CD4-positive, alpha-beta T cell treated with Interleukin-15 for 1 hour (primary cell): Measurements from ENCODE around the gene MEF2A.

ENCODE experiments used
- DNase-seq: peaks from one replicate; pipeline ENCODE4 v3.0.0-alpha.2; 2020

Gene MEF2A

DNA sequence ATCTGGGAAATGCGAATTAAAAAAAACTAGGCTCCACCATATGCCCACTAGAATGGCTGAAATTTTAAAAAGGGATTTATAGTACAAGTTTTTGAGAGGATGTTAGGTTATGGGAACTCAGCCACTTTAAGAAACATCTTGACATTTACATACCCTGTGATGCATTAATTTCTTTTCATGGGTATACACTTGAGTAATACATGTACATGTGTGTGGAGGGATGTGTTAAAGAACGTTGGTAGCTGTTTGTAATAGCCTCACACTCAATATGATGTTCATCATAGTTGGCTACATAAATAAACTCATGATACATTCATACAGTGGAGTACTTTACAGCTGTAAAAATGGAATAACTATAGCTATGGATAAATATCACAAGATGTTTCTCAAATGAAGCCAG is 40.9 kb downstream of the MEF2A start:
- DNase-seq = no peak

DNA sequence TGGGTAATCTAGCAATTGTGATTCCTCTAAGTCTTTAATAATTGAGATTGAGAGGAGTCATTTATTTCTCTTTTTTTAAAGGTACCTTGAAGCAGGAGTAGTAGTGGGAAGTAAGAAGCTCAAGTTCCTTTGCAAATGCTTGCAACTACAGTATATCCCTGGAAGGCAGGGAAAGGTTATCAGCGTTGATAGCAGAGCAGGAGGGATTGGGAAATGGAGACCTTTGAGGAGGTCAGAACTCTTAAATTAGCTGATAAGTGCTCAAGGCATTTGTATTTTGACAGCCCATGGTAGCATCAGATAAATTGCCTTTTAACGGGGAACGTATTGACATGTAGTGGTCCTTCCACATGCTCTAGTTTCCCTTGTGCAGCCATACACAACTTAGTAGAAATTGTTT is 47.7 kb downstream of the MEF2A start:
- DNase-seq = no peak

DNA sequence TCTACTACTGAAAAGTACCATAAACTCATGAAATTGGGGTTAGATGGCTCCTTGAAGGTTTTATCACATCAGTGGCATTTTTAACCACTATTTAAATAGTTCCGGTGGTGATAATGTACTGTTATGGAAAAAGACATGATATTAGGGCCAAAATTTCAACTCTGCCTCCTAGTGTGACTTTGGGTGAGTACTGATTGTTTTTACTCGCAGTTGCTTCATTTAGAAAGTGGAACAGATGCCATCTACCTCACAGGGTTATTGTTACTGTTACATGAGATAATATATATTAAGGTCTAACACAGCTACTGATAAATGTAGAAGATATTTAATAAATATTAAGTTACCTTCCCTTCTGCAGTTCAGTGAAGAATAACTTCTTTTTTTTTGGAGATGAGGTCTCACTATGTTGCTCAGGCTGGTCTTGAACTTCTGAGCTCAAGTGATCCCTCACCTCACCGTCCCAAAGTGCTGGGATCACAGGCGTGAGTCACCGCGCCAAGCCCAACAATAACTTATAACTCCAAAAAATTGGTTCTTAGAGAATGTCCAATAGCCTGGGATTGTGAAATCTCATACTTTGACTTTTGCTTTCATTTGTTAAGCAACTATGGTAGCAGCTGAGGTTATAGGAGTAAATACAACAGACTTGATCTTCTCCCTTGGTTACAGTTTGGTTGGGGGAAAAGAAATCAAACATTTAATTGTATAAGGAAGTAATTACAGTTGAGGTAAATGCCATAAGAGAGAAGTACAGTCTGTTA is 48.3 kb downstream of the MEF2A start:
- no peak for DNase-seq

DNA sequence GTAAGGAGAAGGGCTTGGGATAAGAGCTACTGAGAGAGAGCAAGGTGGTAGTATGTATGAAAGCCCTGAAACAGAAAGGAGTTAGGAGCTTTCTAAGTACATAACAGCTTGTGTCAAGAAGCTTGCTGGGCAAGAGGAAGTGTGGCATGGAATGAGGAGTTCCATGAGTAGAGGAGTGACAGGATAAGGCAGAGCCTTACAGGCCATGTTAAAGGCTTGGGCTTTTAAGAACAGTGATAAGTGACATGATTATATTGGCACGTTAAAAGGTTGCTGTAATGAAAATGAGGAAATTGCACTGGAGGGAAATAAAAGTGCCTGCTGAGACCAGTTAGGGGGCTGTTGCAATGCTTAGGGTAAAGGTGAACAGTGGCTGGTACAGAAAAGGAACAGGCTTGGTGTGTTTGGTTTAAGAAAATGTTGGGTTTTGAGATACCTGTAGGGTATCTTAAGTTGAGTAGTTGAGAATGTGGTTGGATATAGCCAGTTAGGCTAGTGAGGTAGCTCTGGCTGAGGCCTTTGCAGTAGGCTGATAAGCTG is 49.0 kb downstream of the MEF2A start:
- no peak for DNase-seq

DNA sequence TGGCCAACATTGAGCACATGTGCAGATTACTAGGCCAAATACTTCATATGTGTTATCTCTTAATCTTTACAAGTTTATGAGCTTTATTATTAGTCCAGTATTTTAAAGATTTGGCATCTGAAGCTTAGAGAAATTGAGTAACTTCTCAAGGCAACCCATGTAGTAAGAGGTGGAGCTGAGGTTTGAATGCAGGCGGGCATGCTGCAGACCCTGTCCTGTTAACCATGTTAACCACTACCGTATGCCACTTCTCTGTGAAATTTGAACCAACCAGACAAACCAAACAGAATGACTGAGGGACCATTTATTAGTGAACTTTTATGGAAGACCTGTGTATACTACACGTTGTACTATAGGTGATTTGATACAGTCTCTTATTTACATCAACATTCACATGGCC is 49.7 kb downstream of the MEF2A start:
- no peak for DNase-seq

DNA sequence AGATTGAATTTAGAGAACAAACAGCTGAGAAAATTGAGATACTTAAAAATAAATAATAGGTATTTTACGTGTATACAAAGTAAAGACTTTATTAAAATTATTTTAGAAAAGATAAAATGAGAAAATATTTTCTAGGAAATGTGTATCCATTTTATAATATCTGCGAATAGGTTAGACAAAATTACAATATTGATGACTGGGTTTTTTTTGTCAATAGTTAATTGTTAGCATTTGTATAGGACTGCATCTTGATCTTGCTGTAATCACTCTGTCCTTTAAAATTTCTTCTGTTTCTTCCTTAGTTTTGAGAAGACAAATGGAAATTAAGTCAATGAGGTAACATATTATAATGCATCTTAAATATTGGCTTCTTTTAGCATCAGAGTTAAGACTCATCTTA is 50.3 kb downstream of the MEF2A start:
- DNase-seq = no peak

DNA sequence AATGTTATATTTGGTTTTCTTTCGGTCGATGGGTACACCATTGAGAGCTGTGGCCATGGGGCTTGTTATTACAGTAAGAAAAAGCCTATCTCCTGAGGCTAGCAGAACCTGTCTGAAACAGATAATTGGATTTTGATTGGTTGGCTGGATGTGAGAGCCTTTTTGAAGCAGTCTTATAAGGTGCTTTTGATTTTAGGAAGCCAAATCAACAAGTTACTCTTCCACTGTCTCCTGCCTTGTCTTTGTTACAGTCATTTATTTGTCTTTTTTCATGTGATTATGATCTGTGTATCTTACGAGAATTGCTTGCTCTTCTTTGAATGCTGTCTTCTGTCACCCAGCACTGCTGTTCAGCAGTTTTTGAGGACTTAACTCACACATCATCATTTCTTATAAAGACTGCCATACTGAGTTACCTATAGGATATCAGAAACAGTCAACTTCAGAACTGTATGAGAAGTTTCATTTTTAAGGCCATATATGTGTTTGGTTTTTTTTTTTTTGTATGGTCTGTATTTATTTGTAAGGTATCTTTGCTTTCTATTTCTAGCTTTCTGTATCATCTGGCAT is 51.1 kb downstream of the MEF2A start:
- no peak for DNase-seq

DNA sequence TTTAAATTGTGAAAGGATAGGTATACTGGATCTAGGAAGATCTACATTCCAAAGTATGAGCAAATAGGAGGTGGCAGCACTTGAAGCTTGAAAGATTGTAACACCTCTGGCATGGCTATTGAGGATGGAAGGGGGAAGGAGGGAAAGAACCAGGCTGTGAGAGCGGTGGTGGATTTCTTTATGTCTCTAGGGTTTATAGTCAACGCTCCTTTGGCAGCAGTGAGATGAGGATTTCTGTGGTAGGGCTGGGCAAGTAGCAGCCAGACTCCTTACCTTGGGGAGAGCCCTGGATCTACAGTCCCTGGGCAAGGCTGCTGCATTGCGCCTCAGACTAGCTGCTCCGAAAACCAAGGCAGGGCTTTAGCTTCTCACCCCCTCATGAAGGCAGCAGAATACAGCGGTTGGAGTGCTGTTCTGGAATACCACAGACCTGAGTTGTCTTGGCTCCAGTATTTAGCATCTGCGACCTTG is 53.2 kb downstream of the MEF2A start:
- DNase-seq = no peak

DNA sequence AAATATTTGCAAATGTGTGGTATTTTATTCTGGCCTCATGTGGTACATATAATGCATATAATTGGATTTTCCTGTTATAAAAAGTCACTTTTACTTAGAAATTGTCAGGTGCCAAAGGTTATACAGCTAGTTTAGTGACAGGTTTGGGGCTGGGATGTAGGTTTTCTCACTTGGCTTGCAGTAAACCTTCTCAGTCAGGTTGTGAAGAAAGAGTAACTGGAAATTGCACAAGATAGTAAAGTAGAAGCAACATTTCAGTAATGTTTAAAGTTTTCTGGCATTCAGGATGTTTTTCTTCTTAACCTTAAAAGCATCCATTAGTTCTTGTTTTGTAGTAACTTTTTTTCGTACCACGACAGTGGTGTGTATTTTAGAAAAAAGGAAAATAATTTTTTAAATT is 53.9 kb downstream of the MEF2A start:
- no peak for DNase-seq

DNA sequence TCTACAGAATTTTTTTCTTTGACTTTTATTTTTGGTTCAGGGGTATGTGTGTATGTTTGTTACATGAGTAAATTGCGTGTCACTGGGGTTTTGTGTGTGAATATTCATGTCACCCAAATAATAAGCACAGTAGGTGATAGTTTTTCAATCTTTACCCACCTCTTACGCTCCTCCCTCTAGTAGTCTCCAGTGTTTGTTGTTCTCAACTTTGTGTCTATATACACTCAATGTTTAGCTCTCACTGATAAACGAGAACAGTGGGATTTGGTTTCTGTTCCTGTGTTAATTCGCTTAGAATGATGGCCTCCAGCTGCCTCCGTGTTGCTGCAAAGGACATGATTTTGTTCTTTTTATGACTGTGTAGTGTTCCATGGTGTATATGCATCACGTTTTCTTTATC is 54.4 kb downstream of the MEF2A start:
- no peak for DNase-seq

DNA sequence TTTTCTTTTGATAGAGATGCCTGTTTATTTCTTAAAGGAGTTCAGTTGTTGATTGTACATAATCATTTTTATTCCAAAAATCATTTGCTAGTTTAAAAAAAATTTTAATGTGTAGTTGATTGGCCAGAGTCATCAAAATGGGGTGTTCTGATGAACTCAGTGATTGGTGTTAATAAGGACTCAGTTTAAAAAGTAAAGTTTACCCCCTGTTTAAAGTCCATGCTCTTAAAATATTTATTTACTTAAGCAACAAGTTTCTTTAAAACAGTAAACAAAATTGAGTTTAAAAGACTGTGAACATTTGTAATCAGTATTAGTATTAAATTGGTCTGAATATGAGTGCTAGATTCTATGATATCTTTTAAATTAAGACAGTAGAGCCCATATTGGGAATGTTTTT is 56.0 kb downstream of the MEF2A start:
- DNase-seq = no peak

DNA sequence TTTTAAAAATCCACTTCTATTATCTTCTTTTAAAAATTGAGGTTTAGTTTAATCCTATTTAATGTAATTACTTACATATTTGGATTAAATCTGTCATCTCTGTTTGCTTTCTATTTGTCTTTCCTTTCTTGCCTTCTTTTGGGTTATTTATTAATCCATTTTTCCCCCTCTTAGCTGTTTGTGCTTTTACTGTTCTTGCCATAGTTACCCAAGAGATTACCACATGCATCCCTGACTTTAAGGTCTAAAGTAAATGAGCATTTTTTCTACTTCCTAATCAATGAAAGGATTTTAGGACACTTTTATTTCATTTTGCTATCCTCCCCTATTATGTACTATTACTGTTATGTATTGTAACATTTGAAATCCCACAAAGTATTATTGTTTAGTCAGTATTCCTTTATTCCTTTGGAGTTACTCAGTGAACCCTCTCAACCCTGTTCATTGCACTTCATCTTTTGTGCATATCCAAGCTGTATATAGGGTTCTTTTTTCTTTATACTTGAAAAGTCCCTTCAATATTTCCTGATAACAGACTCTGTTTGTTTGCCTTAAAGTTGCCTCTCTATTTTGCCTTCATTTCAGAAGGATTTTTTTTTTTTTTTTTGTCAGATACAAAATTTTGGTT is 62.7 kb downstream of the MEF2A start:
- DNase-seq = no peak

DNA sequence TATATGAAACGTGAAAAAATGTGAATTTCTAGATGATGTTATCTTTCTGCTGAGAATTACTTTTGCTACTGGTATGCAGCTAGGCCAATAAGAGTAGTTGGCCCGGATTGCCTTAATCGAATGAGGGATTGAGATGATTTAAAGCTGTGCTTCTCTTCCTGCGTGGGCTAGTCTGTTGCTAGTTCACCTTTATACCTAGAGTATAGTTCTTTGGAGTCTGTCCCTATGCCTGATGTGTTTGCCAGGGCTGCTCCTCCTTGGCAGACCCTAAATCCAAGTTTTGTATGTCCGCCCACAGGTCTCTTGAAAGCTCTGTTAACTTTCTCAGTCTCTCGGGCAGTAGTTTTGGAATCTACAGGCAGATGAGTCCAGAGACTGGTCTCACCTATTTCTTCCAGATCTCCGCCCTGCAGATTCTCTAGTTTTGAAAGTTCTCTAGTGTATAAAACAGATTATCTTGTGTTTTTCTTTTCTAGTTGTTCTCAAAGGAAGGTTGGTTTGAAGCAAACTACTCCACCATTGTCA is 64.9 kb downstream of the MEF2A start:
- no peak for DNase-seq

DNA sequence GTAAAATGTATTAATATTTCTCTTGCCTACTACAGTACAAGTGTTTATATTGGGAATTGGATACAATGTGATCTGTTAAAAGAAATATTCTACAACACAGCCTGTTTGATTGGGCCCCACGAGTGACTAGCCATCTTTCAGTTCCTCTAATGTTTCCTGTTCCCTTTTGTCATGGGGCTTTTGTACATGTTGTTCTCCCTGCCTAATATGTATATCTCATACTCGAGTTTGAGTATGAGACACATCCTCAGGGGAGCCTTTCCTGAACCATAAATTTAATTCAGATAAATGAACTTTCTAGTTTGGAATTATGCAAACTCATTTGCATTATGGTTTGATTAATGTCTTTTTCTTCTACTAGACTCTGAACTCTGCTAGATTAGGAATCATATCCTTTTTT is 65.5 kb downstream of the MEF2A start:
- peak; percentile 19 for DNase-seq

DNA sequence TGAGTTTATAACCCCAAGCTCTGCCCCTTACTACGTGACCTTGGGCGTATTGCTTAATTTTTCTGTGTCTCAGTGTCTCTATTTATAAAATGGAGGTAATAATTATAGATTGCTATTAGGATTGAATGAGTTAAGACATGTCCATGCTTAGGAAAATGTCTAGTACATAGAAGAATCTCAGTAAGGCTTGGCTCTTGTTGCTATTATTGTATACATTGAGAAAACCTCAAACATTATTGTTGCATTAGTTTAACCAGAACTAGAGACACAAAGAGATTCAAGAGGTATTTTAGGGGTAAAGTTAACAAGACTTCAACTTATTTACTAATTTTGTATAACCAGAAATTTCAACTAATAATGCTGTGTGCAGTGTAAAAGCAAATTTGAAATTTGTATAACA is 66.7 kb downstream of the MEF2A start:
- no peak for DNase-seq

DNA sequence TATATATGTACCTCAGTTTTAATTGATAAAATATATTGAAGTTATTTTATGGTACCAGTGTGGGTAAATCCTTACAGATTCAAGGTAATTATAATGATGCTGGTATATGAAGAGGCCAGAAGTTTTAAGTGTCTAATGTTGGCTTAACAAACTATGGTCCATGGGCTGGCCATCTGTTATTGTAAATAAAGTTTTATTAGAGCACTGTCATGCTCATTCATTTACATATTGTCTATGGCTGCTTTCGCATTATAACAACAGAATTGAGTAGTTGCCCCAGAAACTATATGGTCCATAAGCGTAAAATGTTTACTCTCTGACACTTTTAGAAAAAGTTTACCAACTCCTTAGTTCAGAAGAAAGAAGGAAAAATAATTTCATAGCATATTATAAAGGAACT is 67.9 kb downstream of the MEF2A start:
- no peak for DNase-seq

DNA sequence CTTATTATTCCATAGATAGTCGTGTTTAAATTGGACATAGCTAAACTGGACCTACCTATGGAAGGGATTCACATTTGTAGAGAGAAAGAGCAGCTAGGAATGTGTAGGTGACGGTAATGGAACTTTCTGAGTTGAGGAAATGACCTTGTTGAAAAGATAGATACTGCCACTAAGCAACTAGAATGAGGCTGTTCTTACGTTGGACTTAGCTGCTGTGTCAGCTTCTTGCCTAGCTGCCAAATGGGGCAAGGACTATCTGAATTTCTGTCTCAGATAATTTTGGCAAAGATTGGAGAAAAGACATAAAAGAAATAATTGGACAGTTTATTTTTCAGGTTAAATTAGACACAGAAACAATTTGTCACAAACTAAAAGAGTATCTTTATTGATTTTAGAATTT is 68.8 kb downstream of the MEF2A start:
- DNase-seq = no peak

DNA sequence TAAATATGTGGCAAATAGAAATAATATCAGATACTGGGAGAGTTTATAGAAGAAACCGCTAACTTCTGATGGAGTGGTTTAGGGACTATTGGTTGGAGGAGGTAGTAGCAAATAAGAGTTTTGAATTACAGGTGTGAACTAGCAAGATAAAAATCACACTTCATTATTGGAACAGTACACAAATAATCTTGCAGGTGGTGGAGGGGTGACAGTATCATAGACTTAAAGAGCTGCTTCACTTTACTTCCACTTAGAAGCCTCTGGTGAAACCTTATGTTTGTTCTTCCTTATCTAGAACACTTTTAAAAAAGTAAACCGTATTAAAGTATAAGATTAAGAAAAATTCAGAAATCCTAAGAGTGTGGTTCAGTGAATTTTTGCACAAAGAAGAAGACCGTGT is 69.4 kb downstream of the MEF2A start:
- no peak for DNase-seq

DNA sequence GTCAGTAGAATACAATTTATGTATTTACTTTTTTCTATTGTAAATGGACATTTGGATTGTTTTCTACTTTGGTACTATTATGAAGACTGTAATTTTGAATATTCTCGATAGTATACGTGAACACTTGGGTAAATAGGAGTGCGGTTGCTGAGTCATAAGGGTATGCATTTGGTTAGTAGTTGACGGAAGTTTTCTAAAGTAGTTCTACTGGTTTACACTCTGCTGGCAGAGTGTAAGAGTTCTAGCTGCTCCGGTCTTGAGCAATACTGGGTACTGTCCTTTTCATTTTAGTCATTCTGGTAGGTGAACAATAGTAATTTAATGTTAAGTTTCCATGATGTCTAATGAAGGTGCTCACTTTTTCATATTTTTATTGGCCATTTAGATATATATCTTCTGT is 70.0 kb downstream of the MEF2A start:
- DNase-seq = no peak

DNA sequence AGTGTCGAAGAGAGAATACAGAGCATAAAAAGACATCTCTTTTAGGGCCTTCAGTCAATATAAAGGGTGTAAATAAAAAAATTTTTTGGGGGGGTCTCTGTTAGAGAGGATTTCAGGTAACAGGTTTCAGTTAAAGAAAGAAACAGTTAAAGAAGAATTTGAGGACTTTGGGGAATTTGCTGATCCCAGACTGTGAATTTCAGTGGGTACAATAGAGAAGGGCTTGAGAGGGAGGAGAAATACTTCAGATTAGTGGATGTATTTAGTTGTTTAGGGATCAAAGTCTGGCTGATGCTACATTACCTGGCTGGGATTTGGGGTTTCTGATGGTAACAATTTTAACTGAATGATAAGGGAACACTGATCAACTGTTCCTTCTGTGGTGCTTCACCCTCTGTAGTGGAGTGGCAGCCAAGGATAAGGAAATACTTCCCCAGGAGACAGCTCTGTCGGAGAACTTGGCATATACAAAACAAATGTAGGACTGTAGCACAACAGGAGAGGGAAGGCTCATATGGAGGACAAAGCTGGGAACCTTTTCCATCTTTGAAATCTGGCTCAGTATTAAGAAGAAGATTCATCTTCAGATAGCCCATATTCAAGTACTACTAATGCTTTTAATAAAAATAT is 79.2 kb downstream of the MEF2A start:
- DNase-seq = no peak

DNA sequence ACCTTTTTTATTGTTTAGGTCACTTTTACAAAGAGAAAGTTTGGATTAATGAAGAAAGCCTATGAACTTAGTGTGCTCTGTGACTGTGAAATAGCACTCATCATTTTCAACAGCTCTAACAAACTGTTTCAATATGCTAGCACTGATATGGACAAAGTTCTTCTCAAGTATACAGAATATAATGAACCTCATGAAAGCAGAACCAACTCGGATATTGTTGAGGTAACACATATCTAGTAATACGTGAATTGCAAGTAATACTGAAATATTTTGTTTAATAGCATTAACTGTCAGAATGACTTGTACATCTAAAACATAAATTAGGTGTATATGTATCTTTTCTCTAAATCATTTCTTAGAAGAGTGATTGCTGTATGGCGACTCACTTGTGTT is 79.8 kb downstream of the MEF2A start:
- no peak for DNase-seq

DNA sequence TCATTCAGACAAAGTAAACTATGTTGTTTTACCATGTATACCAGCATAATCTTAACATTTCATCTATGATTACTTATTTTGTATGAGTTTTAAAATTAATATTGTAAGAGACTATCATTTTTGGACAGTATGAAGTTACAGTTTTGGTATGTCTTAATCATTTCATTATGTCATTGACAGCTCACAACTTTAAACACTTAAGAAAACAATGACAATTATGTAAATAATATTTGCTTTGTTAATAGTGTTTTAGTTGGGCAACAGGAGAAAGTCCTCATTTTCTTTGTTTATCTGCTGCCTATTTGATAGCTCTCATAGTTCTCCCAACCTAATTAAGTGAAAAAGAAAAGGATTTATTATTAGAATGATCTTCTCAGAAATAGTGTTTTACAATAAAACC is 80.2 kb downstream of the MEF2A start:
- no peak for DNase-seq

DNA sequence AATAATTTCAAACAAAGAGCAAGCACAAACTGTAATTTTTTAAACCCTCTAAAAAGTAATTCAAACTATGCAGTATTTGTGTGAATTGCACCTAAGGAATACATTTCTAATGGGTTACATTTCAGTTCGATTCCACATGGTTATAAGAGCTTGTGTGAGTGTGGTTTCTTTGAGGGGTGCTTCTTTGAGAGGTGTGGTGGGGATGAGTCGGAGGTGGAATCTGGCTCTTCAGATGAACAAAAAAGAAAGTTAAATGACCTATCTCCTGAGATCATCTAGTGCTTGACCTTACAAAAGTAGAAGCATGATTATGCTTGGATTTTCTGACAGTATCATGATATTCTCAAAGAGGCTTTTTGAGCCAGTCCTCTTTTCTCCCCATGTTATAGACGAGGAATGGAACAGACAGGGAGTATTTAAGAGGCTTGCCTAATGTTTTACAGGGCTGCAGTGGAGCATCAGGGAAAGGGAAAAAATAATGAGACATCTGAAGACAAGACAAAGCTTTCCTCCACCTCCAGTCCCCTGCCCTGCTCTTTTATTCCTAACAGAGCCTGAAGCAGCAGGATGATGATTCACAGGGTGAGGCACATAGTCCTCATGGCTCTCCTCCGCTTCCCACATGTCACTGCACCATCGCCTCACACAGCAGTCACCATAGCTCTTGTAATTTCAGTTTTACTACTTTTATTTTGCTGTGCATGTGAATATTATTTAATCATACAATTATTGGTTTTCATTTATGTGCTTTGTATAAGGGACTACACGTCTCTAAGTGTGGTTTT is 85.4 kb downstream of the MEF2A start:
- DNase-seq = no peak
